IMR-90 (cell line): Measurements from ENCODE around the gene CTIF. TPM values are rescaled to one million over a fixed set of nuclear protein-coding genes. Genes with fewer than 3 reads are reported as not detected.

Source experiments
- ATAC-seq: fragments of 200-7000 bp; cut with Tn5 transposase; 2 replicates; pipeline ENCODE4 v1.9.1; 2020; ENCODE audit warnings: low read depth, mild to moderate bottlenecking, moderate library complexity
- BruUV-seq: library from RNA; stranded (reverse); fragments of 400-500 nt; replicated peaks from 2 replicates; lab custom pipeline; 2021; lab: Mats Ljungman, UMichigan
- CTCF ChIA-PET: fragments of 300-600 bp; formaldehyde crosslinking; extraction: SDS; loops from one replicate; lab custom pipeline; 2021; ENCODE audit warnings: antibody characterized with exemption; lab: Yijun Ruan, JAX
- POLR2A ChIA-PET: fragments of 300-600 bp; sonication (Branson Sonifier 250); formaldehyde crosslinking; loops from one replicate; lab custom pipeline; 2022; ENCODE audit warnings: antibody characterized with exemption; ENCODE audit not compliant: unreplicated experiment; lab: Charles Lee
- DNase-seq: peaks from one replicate; pipeline ENCODE4 v3.0.0; 2013
- H2AFZ ChIP-seq: replicated peaks from 2 replicates; pipeline ENCODE3; 2013; ENCODE audit warnings: low read length, mild to moderate bottlenecking; ENCODE audit not compliant: poor library complexity
- H2AK5ac ChIP-seq: 2 replicates; pipeline ENCODE4 v1.6.1; 2013; ENCODE audit warnings: low read depth, low read length, inconsistent platforms
- H2AK9ac ChIP-seq: replicated peaks from 2 replicates; pipeline ENCODE3; 2013; ENCODE audit warnings: mild to moderate bottlenecking, low read depth, low read length, moderate library complexity; ENCODE audit not compliant: poor library complexity
- H2BK120ac ChIP-seq: 2 replicates; pipeline ENCODE4 v1.6.1; 2013; ENCODE audit warnings: low read depth, low read length, inconsistent platforms
- H2BK15ac ChIP-seq: 3 replicates; pipeline ENCODE4 v1.6.1; 2013; ENCODE audit warnings: low read depth, low read length, inconsistent platforms
- H2BK20ac ChIP-seq: 2 replicates; pipeline ENCODE4 v1.6.1; 2013; ENCODE audit warnings: low read depth, mild to moderate bottlenecking, inconsistent platforms, low read length, moderate library complexity
- H2BK5ac ChIP-seq: 2 replicates; pipeline ENCODE4 v1.6.1; 2013; ENCODE audit warnings: mild to moderate bottlenecking, low read depth, low read length, inconsistent platforms; ENCODE audit not compliant: poor library complexity, severe bottlenecking
- H3K14ac ChIP-seq: replicated peaks from 2 replicates; pipeline ENCODE4 v1.6.1; 2013; ENCODE audit warnings: low read depth, low read length, inconsistent platforms
- H3K18ac ChIP-seq: 2 replicates; pipeline ENCODE4 v1.6.1; 2013; ENCODE audit warnings: low read depth, low read length, control low read depth
- H3K23ac ChIP-seq: 2 replicates; pipeline ENCODE4 v1.6.1; 2013; ENCODE audit warnings: low read depth, low read length, inconsistent platforms
- H3K27ac ChIP-seq: 2 replicates; pipeline ENCODE4 v1.5.1; 2013; ENCODE audit warnings: mild to moderate bottlenecking, control low read depth, low read length; ENCODE audit not compliant: insufficient read depth
- H3K27me3 ChIP-seq: 2 replicates; pipeline ENCODE4 v1.6.1; 2013; ENCODE audit warnings: low read length; ENCODE audit not compliant: control insufficient read depth, insufficient read depth
- H3K36me3 ChIP-seq: 2 replicates; pipeline ENCODE4 v1.6.1; 2013; ENCODE audit warnings: low read length, mixed read lengths; ENCODE audit not compliant: control insufficient read depth, insufficient read depth
- H3K4ac ChIP-seq: 2 replicates; pipeline ENCODE4 v1.6.1; 2013; ENCODE audit warnings: low read depth, low read length, inconsistent platforms
- H3K4me1 ChIP-seq: 2 replicates; pipeline ENCODE4 v1.6.1; 2013; ENCODE audit warnings: low read length, mixed read lengths; ENCODE audit not compliant: control insufficient read depth, insufficient read depth
- H3K4me2 ChIP-seq: 2 replicates; pipeline ENCODE4 v1.6.1; 2013; ENCODE audit warnings: low read depth, mild to moderate bottlenecking, control low read depth, low read length, moderate library complexity
- H3K4me3 ChIP-seq: 2 replicates; pipeline ENCODE4 v1.5.1; 2013; ENCODE audit warnings: low read depth, mild to moderate bottlenecking, control low read depth, low read length, moderate library complexity; ENCODE audit not compliant: insufficient read depth
- H3K56ac ChIP-seq: 2 replicates; pipeline ENCODE4 v1.6.1; 2013; ENCODE audit warnings: low read length, inconsistent platforms; ENCODE audit not compliant: insufficient read depth; ENCODE audit errors: extremely low read depth
- H3K79me1 ChIP-seq, 2 experiments: 2 replicates each; pipeline ENCODE4 v1.6.1; 2013; ENCODE audit warnings: low read length in 2 of 2, inconsistent platforms in 1 of 2, low read depth in 1 of 2
- H3K9ac ChIP-seq: 2 replicates; pipeline ENCODE4 v1.6.1; 2013; ENCODE audit warnings: low read depth, low read length, control low read depth
- H3K9me1 ChIP-seq: 2 replicates; pipeline ENCODE4 v1.6.1; 2013; ENCODE audit warnings: low read length, inconsistent platforms; ENCODE audit not compliant: insufficient read depth
- H3K9me3 ChIP-seq: 2 replicates; pipeline ENCODE4 v1.6.1; 2013; ENCODE audit warnings: low read length; ENCODE audit not compliant: control insufficient read depth, insufficient read depth
- H4K20me1 ChIP-seq: 2 replicates; pipeline ENCODE4 v1.6.1; 2013; ENCODE audit warnings: low read length, inconsistent platforms; ENCODE audit not compliant: insufficient read depth
- H4K5ac ChIP-seq: 2 replicates; pipeline ENCODE4 v1.6.1; 2013; ENCODE audit warnings: mild to moderate bottlenecking, low read depth, low read length, control low read depth
- H4K8ac ChIP-seq, 2 experiments: 2 replicates each; pipeline ENCODE4 v1.6.1; 2013; ENCODE audit warnings: low read depth in 2 of 2, low read length in 2 of 2, control low read depth in 1 of 2, inconsistent platforms in 1 of 2
- H4K91ac ChIP-seq: 2 replicates; pipeline ENCODE4 v1.6.1; 2013; ENCODE audit warnings: low read depth, low read length, inconsistent platforms; ENCODE audit not compliant: insufficient read depth
- BHLHE40 ChIP-seq: fragments of 150-350 bp; IDR thresholded peaks from 2 replicates; pipeline ENCODE4 v1.6.1; 2016; ENCODE audit warnings: mild to moderate bottlenecking, low read depth, low read length
- CEBPB ChIP-seq: IDR thresholded peaks from 2 replicates; pipeline ENCODE4 v1.6.1; 2012; ENCODE audit warnings: low read depth, low read length, improper control_type of control experiment
- CHD1 ChIP-seq: IDR thresholded peaks from 2 replicates; pipeline ENCODE4 v1.6.1; 2012; ENCODE audit warnings: low read depth, low read length, improper control_type of control experiment
- MAFK ChIP-seq: IDR thresholded peaks from 2 replicates; pipeline ENCODE4 v1.6.1; 2012; ENCODE audit warnings: low read depth, low read length, improper control_type of control experiment
- MAZ ChIP-seq: IDR thresholded peaks from 2 replicates; pipeline ENCODE4 v1.6.1; 2012; ENCODE audit warnings: low read depth, mild to moderate bottlenecking, low read length, improper control_type of control experiment, moderate library complexity, borderline replicate concordance
- POLR2A ChIP-seq: IDR thresholded peaks from 2 replicates; pipeline ENCODE4 v1.6.1; 2012; ENCODE audit warnings: mild to moderate bottlenecking, low read depth, low read length
- RAD21 ChIP-seq: IDR thresholded peaks from 2 replicates; pipeline ENCODE4 v1.6.1; 2012; ENCODE audit warnings: low read length, improper control_type of control experiment
- RCOR1 ChIP-seq: IDR thresholded peaks from 2 replicates; pipeline ENCODE4 v1.6.1; 2012; ENCODE audit warnings: mild to moderate bottlenecking, low read length, improper control_type of control experiment; ENCODE audit not compliant: insufficient replicate concordance
- RFX5 ChIP-seq: IDR thresholded peaks from 2 replicates; pipeline ENCODE4 v1.8.0; 2012; ENCODE audit warnings: low read depth, mild to moderate bottlenecking, low read length, moderate library complexity
- WGBS, 2 experiments: methylation state at CpG; one replicate each; pipeline versions ENCODE4 v1.1.5 to v1.1.7; 2013; ENCODE audit warnings: missing lambda C conversion rate in 2 of 2; ENCODE audit not compliant: insufficient read length in 1 of 2; ENCODE audit errors: extremely low coverage in 2 of 2; 5-methylcytosine and 5-hydroxymethylcytosine counted together
- dilution Hi-C: fragments of 300-500 bp; cut with HindIII; formaldehyde crosslinking; loops from one replicate; pipeline ENCODE4 v1.14.3; 2018; ENCODE audit warnings: low sequenced_read_pairs; ENCODE audit not compliant: unreplicated experiment
- in situ Hi-C: fragments of 300-500 bp; cut with MboI; formaldehyde crosslinking; loops from 3 replicates; pipeline ENCODE4 v1.14.3; 2019; ENCODE audit warnings: low sequenced_read_pairs, inconsistent platforms, mixed read lengths
- intact Hi-C: fragments of 100-400 bp; cut with micrococcal nuclease; formaldehyde crosslinking; loops from 2 replicates; pipeline ENCODE4 v1.10.0; 2022
- polyA plus RNA-seq, 3 experiments: library from polyadenylated mRNA; depleted of rRNA; stranded (reverse); fragments of >200 nt; gene quantifications; 2 replicates each; pipeline ENCODE4 v1.2.3, GENCODE V29; 2012; ENCODE audit warnings: low replicate concordance in 1 of 3
- total RNA-seq: library from RNA; depleted of rRNA; stranded (reverse); fragments of >200 nt; gene quantifications from 2 replicates; pipeline ENCODE4 v1.2.3, GENCODE V29; 2012
- TF ChIP-seq, protein P1 (sequence below): fragments of 150-350 bp; IDR thresholded peaks from 2 replicates; pipeline ENCODE4 v1.6.1; 2016; ENCODE audit warnings: low read depth, mild to moderate bottlenecking, low read length, moderate library complexity, borderline replicate concordance
- TF ChIP-seq, protein P2 (sequence below): conservative IDR thresholded peaks from 2 replicates; pipeline ENCODE4 v1.5.1; 2012; ENCODE audit warnings: mild to moderate bottlenecking, low read depth, low read length, improper control_type of control experiment
- TF ChIP-seq, protein P3 (sequence below): fragments of 150-350 bp; IDR thresholded peaks from 2 replicates; pipeline ENCODE4 v1.6.1; 2017; ENCODE audit warnings: mild to moderate bottlenecking, antibody characterized with exemption, low read length, low read depth

The CTIF gene
- total and polyA plus RNA-seq, 2 of the 4 experiments (the other 2 are of a cell fraction): 25.1 to 57.0 TPM

- Histone ChIP-seq H3K4me1 (peaks cover 26% of the 10 kb centered on the region), H3K36me3 (no peaks in the 10 kb centered on the region), H3K56ac (no peak overlapping the region), H3K18ac (no peak overlapping the region), H4K20me1 (no peaks in the 10 kb centered on the region), H2BK120ac (no peak overlapping the region), H4K8ac (no peak overlapping the region), H3K79me1 (peaks cover 8 to 17% of the 10 kb centered on the region in 2 experiments; a peak in 3 of 4 replicates), H3K9ac (no peak overlapping the region), H3K4me2 (no peak overlapping the region), H2BK5ac (no peak overlapping the region), H3K4me3 (no peak overlapping the region), H3K27ac (no peak overlapping the region), H3K27me3 (no peaks in the 10 kb centered on the region), H3K9me1 (peaks cover 26% of the 10 kb centered on the region), H2BK15ac (no peak overlapping the region), H2AFZ (no peak overlapping the region), H3K4ac (no peak overlapping the region), H3K23ac (no peak overlapping the region), H4K91ac (no peak overlapping the region), H3K14ac (no peak overlapping the region), H3K9me3 (peaks cover 3% of the 10 kb centered on the region), H2BK20ac (no peak overlapping the region), H2AK9ac (no peak overlapping the region), H2AK5ac (peak overlapping the region; percentile 72; the same call in 1 of the 2 replicates), H4K5ac (no peak overlapping the region)
- CTCF ChIA-PET: no interaction called here
- in situ Hi-C loops: no loop called here
- no peak for TF ChIP-seq MAZ
- no peak for TF ChIP-seq CHD1
- TF ChIP-seq, protein P1, sequence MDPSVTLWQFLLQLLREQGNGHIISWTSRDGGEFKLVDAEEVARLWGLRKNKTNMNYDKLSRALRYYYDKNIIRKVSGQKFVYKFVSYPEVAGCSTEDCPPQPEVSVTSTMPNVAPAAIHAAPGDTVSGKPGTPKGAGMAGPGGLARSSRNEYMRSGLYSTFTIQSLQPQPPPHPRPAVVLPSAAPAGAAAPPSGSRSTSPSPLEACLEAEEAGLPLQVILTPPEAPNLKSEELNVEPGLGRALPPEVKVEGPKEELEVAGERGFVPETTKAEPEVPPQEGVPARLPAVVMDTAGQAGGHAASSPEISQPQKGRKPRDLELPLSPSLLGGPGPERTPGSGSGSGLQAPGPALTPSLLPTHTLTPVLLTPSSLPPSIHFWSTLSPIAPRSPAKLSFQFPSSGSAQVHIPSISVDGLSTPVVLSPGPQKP: no peak
- TF ChIP-seq, protein P2, sequence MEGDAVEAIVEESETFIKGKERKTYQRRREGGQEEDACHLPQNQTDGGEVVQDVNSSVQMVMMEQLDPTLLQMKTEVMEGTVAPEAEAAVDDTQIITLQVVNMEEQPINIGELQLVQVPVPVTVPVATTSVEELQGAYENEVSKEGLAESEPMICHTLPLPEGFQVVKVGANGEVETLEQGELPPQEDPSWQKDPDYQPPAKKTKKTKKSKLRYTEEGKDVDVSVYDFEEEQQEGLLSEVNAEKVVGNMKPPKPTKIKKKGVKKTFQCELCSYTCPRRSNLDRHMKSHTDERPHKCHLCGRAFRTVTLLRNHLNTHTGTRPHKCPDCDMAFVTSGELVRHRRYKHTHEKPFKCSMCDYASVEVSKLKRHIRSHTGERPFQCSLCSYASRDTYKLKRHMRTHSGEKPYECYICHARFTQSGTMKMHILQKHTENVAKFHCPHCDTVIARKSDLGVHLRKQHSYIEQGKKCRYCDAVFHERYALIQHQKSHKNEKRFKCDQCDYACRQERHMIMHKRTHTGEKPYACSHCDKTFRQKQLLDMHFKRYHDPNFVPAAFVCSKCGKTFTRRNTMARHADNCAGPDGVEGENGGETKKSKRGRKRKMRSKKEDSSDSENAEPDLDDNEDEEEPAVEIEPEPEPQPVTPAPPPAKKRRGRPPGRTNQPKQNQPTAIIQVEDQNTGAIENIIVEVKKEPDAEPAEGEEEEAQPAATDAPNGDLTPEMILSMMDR: no peak
- no peak for TF ChIP-seq RCOR1
- TF ChIP-seq, protein P3, sequence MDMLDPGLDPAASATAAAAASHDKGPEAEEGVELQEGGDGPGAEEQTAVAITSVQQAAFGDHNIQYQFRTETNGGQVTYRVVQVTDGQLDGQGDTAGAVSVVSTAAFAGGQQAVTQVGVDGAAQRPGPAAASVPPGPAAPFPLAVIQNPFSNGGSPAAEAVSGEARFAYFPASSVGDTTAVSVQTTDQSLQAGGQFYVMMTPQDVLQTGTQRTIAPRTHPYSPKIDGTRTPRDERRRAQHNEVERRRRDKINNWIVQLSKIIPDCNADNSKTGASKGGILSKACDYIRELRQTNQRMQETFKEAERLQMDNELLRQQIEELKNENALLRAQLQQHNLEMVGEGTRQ: no peak
- TF ChIP-seq RAD21: no peak
- no peak for TF ChIP-seq MAFK
- no peak for TF ChIP-seq CEBPB
- no peak for TF ChIP-seq BHLHE40
- no peak for TF ChIP-seq RFX5
- no peak for TF ChIP-seq POLR2A
- WGBS, 2 experiments: no CpG with 5 or more reads among the region's 4 CpGs
- intact Hi-C loops: no loop called here
- ATAC-seq (no peak), DNase-seq (no peak)
- no TSS peak for BruUV-seq
- dilution Hi-C loops: no loop called here
- POLR2A ChIA-PET: no interaction called here
Observed at GRCh38 chr18:48899558-48900174, 360.8 kb downstream of the CTIF start.
